ENCODE data around the gene ZNF654.

Gene ZNF654

DNA sequence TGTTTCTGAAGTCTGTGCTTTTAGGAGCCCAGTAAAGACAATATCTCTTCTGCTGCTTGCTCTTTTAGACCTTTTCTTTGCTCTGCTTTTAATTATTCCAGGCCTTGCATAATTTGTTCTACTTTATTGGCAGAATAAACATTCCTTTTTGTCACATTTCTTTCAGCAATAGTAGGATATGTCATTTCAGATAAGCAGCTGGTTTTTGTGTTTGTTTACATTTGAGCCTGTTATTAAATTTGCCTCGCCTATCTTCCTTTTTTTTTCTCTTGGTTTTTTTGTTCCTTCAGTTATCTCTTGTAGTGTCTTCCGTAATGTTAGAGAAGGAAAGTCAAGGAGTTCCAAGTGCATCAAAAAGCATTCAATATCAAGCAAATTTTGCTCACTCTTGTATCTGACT is 16.4 kb downstream of the ZNF654 start:
- Histone ChIP-seq H3K27ac (ENCODE audit: low read depth, low read length) (no peak overlapping the region), H3K4me1 (ENCODE audit: control insufficient read depth, insufficient read depth, low read length) (no peaks in the 10 kb centered on the region), H3K9ac (ENCODE audit: low read length) (no peak overlapping the region), H3K36me3 (ENCODE audit: control insufficient read depth, insufficient read depth, low read length) (no peaks in the 10 kb centered on the region), H3K27me3 (ENCODE audit: control insufficient read depth, insufficient read depth, low read length) (no peaks in the 10 kb centered on the region), H3K4me3 (ENCODE audit: low read length) (no peak overlapping the region)

DNA sequence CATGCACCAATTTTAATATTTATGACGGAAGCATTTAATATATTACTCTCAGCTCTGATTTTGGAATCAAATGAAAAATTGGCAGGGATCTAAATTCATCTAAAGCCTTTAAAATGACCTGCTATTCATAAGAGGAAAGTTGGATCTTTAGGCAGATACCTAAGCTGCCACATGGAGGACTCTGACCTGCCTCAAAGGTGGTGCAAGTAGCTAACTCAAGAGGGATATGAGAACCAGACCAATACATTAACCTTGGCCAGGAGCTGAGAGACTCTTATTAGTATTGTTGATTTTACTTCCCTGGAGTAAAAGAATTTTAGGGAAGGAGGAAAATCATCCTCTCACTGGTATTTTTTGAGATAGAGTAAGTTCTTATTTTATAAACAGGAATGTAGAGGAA is 17.7 kb downstream of the ZNF654 start:
- H3K36me3 ChIP-seq (ENCODE audit: control insufficient read depth, insufficient read depth, low read length) = no peaks in the 10 kb centered on the region
- H3K4me1 ChIP-seq (ENCODE audit: control insufficient read depth, insufficient read depth, low read length) = no peaks in the 10 kb centered on the region
- no peak overlapping the region for H3K27ac ChIP-seq (ENCODE audit: low read depth, low read length)
- H3K9ac ChIP-seq (ENCODE audit: low read length) = no peak overlapping the region
- H3K27me3 ChIP-seq (ENCODE audit: control insufficient read depth, insufficient read depth, low read length) = no peaks in the 10 kb centered on the region
- no peak overlapping the region for H3K4me3 ChIP-seq (ENCODE audit: low read length)

DNA sequence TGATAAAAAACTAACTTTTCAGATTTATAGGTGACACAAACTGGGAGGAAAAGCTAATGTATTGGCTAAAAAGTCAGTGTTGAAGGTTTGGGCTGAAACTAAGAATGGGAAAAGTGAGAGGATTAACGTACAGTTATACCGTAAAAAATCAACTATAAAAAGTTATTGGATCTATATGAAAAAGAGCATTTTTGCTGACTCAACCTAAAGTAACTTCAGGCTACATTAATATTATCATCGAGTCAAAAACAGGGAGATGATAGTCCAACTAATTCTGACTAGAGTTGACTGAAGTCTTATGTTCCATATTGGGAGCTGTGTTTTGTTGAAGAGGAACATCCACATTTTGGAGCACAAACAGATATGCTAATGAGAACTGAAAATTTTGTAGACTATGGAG is 19.9 kb downstream of the ZNF654 start:
- no peaks in the 10 kb centered on the region for H3K36me3 ChIP-seq (ENCODE audit: control insufficient read depth, insufficient read depth, low read length)
- no peak overlapping the region for H3K27ac ChIP-seq (ENCODE audit: low read depth, low read length)
- no peak overlapping the region for H3K9ac ChIP-seq (ENCODE audit: low read length)
- H3K4me3 ChIP-seq (ENCODE audit: low read length) = no peak overlapping the region
- no peaks in the 10 kb centered on the region for H3K27me3 ChIP-seq (ENCODE audit: control insufficient read depth, insufficient read depth, low read length)
- no peaks in the 10 kb centered on the region for H3K4me1 ChIP-seq (ENCODE audit: control insufficient read depth, insufficient read depth, low read length)

DNA sequence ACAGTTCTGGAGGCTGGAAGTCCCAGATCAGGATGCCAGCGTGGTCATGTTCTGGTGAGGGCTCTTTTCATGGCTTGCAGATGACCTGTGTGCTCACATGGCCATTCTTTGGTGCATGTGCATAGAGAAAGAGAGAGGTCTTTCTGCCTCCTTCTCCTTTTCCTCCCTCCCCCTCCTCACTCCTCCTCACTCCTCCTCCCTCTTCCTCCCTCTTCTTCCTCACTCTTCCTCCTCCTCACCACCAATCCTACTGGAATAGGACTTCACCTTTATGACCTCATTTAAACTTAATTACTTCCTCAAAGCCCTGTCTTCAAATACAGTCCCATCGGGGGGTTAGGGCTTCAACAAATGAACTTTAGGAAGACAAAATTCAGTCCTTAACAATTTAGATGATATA is 23.8 kb downstream of the ZNF654 start:
- Histone ChIP-seq H3K27ac (ENCODE audit: low read depth, low read length) (no peak overlapping the region), H3K9ac (ENCODE audit: low read length) (no peak overlapping the region), H3K4me1 (ENCODE audit: control insufficient read depth, insufficient read depth, low read length) (no peaks in the 10 kb centered on the region), H3K4me3 (ENCODE audit: low read length) (no peak overlapping the region), H3K27me3 (ENCODE audit: control insufficient read depth, insufficient read depth, low read length) (no peaks in the 10 kb centered on the region), H3K36me3 (ENCODE audit: control insufficient read depth, insufficient read depth, low read length) (no peaks in the 10 kb centered on the region)

DNA sequence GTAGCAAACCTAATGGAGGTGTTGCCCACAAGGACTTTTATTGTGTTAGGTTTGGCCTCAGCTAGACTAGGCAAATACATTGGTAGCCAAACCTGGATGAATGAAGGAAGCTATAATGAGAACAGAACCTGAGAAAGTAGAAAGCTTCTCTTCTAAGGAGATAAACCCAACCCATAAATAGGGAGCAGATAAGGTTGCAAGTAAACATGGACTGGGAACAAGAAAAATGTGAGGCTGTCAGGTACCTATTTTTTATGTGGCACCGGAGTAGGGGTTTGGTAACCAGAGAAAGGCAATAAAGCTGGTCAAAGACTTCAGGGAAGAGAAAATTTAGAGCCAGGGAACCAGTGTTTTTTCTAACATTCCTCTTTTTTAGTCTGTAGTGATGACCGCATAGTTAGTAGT is 25.0 kb downstream of the ZNF654 start:
- H3K27ac ChIP-seq (ENCODE audit: low read depth, low read length) = no peak overlapping the region
- H3K4me1 ChIP-seq (ENCODE audit: control insufficient read depth, insufficient read depth, low read length) = no peaks in the 10 kb centered on the region
- H3K4me3 ChIP-seq (ENCODE audit: low read length) = no peak overlapping the region
- no peaks in the 10 kb centered on the region for H3K27me3 ChIP-seq (ENCODE audit: control insufficient read depth, insufficient read depth, low read length)
- no peak overlapping the region for H3K9ac ChIP-seq (ENCODE audit: low read length)
- no peaks in the 10 kb centered on the region for H3K36me3 ChIP-seq (ENCODE audit: control insufficient read depth, insufficient read depth, low read length)

DNA sequence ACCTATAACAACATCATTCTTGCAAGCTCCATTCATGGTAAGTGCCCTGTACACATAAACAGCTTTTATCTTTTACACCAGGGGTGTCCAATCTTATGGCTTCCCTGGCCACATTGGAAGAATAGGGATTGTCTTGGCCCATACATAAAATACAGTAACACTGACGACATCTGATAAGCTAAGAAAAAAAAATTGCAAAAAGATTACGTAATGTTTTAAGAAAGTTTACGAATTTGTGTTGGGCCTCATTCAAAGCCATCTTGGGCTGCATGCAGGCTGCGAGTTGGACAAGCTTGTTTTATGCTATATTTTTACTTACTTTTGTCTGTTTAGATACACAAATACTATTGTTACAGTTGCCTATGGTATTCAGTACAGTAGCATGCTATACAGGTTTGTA is 31.6 kb downstream of the ZNF654 start:
- Histone ChIP-seq H3K27ac (ENCODE audit: low read depth, low read length) (no peak overlapping the region), H3K27me3 (ENCODE audit: control insufficient read depth, insufficient read depth, low read length) (no peaks in the 10 kb centered on the region), H3K4me1 (ENCODE audit: control insufficient read depth, insufficient read depth, low read length) (no peaks in the 10 kb centered on the region), H3K9ac (ENCODE audit: low read length) (no peak overlapping the region), H3K4me3 (ENCODE audit: low read length) (no peak overlapping the region), H3K36me3 (ENCODE audit: control insufficient read depth, insufficient read depth, low read length) (no peaks in the 10 kb centered on the region)

DNA sequence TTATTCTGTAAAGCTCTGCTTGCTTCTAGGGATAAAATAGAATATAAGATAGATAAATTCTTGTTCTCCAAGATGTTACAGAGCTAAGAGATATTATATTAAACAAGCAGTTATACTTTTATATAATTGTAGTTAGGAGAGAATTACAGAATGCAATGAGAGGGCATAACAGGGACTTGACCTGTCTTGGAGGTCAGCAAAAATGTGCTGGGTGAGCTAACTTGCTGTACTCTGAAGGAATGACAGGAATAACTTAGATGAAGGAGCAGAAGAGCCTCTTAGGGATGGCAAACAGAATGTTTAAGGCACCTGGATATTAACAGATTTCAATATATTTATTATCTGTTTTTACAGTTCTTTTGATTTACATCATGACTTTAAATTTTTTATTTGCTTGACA is 33.2 kb downstream of the ZNF654 start:
- no peaks in the 10 kb centered on the region for H3K27me3 ChIP-seq (ENCODE audit: control insufficient read depth, insufficient read depth, low read length)
- no peak overlapping the region for H3K4me3 ChIP-seq (ENCODE audit: low read length)
- H3K36me3 ChIP-seq (ENCODE audit: control insufficient read depth, insufficient read depth, low read length) = no peaks in the 10 kb centered on the region
- no peak overlapping the region for H3K9ac ChIP-seq (ENCODE audit: low read length)
- no peak overlapping the region for H3K27ac ChIP-seq (ENCODE audit: low read depth, low read length)
- no peaks in the 10 kb centered on the region for H3K4me1 ChIP-seq (ENCODE audit: control insufficient read depth, insufficient read depth, low read length)

DNA sequence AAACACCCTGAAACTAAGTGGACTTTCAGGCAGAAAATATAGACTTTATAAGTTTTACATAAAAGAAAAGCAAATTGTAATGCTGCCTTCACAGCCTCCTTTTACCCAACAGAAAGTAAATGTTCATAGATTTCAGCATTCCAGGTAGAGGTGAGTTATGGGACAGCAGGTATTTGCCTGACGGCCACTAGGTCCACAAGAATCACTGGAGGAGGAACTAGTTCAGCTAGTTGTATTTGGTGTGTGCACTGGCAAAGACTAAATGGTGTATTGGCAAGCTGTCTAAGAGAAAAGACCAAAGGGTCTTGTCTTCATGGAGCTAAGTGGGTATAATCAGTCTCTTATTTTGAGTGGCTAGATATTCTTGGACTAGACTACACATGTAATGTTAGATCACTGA is 34.2 kb downstream of the ZNF654 start:
- Histone ChIP-seq H3K36me3 (ENCODE audit: control insufficient read depth, insufficient read depth, low read length) (no peaks in the 10 kb centered on the region), H3K4me1 (ENCODE audit: control insufficient read depth, insufficient read depth, low read length) (no peaks in the 10 kb centered on the region), H3K4me3 (ENCODE audit: low read length) (no peak overlapping the region), H3K9ac (ENCODE audit: low read length) (no peak overlapping the region), H3K27me3 (ENCODE audit: control insufficient read depth, insufficient read depth, low read length) (no peaks in the 10 kb centered on the region), H3K27ac (ENCODE audit: low read depth, low read length) (no peak overlapping the region)

DNA sequence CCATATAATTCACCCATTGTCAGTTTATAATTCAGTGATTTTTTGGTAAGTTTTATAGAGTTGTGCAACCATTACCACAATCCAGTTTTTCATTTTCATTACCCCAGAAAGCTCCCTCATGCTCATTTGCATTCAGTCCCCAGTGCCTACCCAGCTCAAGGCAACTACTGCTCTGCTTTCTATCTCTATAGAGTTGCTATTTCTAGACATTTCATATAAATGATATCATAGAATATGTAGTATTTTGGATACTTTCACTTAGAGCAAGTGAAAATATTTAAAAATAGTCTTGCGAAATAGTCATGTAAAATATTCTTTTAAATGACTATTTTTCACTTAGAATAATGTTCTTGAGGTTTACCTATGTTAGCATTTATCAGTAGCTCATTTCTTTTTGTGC is 42.1 kb downstream of the ZNF654 start:
- H3K27ac ChIP-seq (ENCODE audit: low read depth, low read length) = no peak overlapping the region
- no peak overlapping the region for H3K9ac ChIP-seq (ENCODE audit: low read length)
- H3K36me3 ChIP-seq (ENCODE audit: control insufficient read depth, insufficient read depth, low read length) = no peaks in the 10 kb centered on the region
- H3K4me3 ChIP-seq (ENCODE audit: low read length) = no peak overlapping the region
- no peaks in the 10 kb centered on the region for H3K27me3 ChIP-seq (ENCODE audit: control insufficient read depth, insufficient read depth, low read length)
- peaks cover 4% of the 10 kb centered on the region for H3K4me1 ChIP-seq (ENCODE audit: control insufficient read depth, insufficient read depth, low read length)

DNA sequence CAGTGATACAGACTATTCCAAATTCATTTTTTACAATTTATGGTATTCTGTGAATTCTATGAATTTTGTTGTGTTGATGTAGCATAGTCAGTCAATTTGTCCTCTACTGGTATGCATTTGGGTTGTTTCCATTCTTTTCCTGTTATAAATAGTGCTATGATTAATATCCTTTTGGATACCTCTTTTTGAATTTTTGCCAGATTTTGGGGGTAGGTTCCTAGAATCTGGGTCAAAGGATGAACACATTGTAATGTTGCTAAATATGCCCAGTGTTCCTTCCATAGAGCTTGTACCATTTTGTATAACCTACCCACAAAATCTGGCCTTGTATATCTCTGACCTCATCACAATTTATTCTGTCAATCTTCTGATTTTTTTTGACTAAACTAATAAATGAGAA is 46.3 kb downstream of the ZNF654 start:
- no peak overlapping the region for H3K9ac ChIP-seq (ENCODE audit: low read length)
- no peaks in the 10 kb centered on the region for H3K36me3 ChIP-seq (ENCODE audit: control insufficient read depth, insufficient read depth, low read length)
- H3K4me1 ChIP-seq (ENCODE audit: control insufficient read depth, insufficient read depth, low read length) = peaks cover 4% of the 10 kb centered on the region
- no peak overlapping the region for H3K4me3 ChIP-seq (ENCODE audit: low read length)
- no peak overlapping the region for H3K27ac ChIP-seq (ENCODE audit: low read depth, low read length)
- no peaks in the 10 kb centered on the region for H3K27me3 ChIP-seq (ENCODE audit: control insufficient read depth, insufficient read depth, low read length)

DNA sequence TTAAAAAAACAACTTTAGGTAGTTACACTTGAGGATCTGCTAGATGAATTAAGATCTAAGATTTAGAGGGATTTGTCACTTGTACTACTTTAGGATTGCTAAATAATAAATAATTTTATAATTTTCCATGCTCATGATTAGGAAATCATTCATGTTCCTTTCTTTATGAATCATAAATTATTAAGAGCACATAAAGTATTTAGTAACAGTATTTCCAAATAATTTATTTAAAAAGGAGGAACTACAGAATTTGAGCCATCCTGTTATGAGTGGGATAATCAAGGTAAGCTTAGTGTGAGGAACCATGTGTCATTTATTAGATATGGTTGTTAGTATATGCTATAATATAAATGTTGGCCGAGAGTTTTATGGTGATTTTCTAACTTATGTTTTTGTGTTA is 53.2 kb downstream of the ZNF654 start:
- Histone ChIP-seq H3K27me3 (ENCODE audit: control insufficient read depth, insufficient read depth, low read length) (no peaks in the 10 kb centered on the region), H3K4me1 (ENCODE audit: control insufficient read depth, insufficient read depth, low read length) (no peaks in the 10 kb centered on the region), H3K4me3 (ENCODE audit: low read length) (no peak overlapping the region), H3K36me3 (ENCODE audit: control insufficient read depth, insufficient read depth, low read length) (no peaks in the 10 kb centered on the region), H3K9ac (ENCODE audit: low read length) (no peak overlapping the region), H3K27ac (ENCODE audit: low read depth, low read length) (no peak overlapping the region)

DNA sequence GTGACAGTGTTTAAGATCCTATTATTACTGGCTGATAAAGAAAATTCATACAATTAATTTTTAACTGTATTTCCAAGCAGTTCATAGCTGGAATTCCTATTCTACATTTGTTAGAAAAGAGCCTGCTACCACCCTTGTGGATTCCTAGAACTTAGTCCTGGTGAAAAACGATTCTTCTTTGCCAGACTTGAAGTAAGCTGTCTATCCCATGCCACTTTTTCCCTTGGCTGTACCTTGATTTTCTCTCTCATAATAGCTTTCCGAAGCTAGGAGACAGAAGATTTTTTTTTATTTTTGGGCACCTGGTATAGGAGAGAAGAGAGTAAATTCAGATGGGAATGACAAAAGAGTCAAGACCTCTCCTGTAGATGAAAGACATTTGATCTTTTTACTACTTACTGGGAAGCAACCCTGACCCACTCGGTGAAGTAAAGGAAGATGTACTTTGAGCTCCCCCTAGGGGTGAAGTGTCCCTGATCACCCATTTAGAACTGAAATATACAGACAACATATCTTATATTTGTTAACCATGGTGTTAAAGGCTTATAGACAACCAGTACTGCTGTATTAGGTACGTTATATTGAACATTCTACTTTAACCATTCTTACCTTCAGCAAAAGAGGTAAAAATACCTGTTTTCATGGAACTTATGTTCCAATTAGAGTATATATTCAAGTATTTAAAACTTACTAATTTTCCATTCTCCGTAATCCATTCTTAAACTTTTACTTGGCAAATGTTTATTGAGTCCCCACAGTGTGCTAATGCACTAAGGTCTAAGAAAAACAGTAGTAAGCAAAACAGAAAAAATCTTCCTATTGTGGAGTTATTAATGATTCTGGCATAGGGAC is 54.5 kb downstream of the ZNF654 start:
- Histone ChIP-seq H3K27ac (ENCODE audit: low read depth, low read length) (no peak overlapping the region), H3K4me3 (ENCODE audit: low read length) (no peak overlapping the region), H3K4me1 (ENCODE audit: control insufficient read depth, insufficient read depth, low read length) (no peaks in the 10 kb centered on the region), H3K27me3 (ENCODE audit: control insufficient read depth, insufficient read depth, low read length) (no peaks in the 10 kb centered on the region), H3K36me3 (ENCODE audit: control insufficient read depth, insufficient read depth, low read length) (no peaks in the 10 kb centered on the region), H3K9ac (ENCODE audit: low read length) (no peak overlapping the region)

DNA sequence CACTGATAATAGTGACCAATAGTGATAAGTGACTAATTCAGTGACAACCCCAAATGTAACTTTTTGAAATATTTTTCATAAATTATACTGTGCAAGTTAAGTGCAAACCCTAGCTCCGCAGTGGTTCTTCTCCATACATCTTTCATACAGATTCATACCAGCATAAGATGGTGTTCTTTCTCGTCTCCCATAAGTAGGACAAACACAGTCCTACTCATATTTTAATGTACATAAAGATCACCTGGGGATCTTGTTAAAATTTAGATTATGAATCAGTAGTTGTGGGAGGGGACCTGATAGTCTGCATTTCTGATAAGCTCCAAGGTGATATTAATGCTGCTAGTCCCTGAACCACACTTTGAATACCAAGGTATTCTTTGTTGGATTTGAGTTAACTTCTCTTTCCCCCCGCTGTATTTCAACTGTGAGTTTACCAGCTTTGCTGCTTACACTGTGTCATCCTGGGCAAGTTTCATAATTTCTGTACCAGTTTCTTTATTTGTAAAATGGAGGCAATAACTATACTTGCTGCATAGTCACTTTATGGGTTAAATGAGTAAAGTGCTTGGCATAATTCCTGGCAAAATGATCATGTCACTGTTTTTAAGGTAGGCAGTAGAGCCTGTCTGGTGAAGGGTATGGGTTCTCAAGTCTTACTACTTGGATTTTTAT is 56.0 kb downstream of the ZNF654 start:
- Histone ChIP-seq H3K27ac (ENCODE audit: low read depth, low read length) (no peak overlapping the region), H3K36me3 (ENCODE audit: control insufficient read depth, insufficient read depth, low read length) (no peaks in the 10 kb centered on the region), H3K4me1 (ENCODE audit: control insufficient read depth, insufficient read depth, low read length) (no peaks in the 10 kb centered on the region), H3K9ac (ENCODE audit: low read length) (no peak overlapping the region), H3K27me3 (ENCODE audit: control insufficient read depth, insufficient read depth, low read length) (no peaks in the 10 kb centered on the region), H3K4me3 (ENCODE audit: low read length) (no peak overlapping the region)

All from rectal smooth muscle tissue (tissue), 1 donor.